Measurements from ENCODE around the gene SLC41A2. TPM values are rescaled to one million over a fixed set of nuclear protein-coding genes. Genes with fewer than 3 reads are reported as not detected.
"Not testable (repeated sequence)": the region's sequence is repeated elsewhere in the genome, so short reads cannot be mapped to it uniquely, and the experiment has no call there.

The SLC41A2 gene
- total RNA-seq, 2 experiments from 2014 or later, result 5.3 to 16.4 TPM

DNA sequence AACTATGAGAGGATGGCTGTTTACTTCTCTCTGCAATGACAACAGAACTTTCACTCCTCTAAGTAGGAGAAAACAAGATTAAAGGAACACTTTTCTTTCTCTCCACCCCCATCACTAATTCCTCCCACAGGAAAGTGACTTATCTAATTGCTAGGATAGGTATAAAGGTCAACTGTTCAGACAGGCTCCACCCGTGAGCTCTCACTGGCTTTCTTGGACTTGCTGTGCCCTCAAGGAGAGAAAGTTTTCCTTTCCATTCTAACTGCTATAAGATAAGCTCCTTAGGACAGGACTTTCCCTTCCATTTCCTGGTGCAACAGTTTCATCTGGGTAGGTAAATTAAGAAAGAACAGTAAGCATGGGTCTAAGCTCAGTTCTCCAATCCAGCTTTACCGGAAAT lies 4.8 kb downstream of the SLC41A2 start:
- no peak overlapping the region for H2AFZ ChIP-seq (ENCODE audit: low read length)
- H3K4me1 ChIP-seq (ENCODE audit: insufficient read depth, low read length, poor library complexity, severe bottlenecking), result peaks cover 10% of the 10 kb centered on the region
- TF ChIP-seq, protein P1, sequence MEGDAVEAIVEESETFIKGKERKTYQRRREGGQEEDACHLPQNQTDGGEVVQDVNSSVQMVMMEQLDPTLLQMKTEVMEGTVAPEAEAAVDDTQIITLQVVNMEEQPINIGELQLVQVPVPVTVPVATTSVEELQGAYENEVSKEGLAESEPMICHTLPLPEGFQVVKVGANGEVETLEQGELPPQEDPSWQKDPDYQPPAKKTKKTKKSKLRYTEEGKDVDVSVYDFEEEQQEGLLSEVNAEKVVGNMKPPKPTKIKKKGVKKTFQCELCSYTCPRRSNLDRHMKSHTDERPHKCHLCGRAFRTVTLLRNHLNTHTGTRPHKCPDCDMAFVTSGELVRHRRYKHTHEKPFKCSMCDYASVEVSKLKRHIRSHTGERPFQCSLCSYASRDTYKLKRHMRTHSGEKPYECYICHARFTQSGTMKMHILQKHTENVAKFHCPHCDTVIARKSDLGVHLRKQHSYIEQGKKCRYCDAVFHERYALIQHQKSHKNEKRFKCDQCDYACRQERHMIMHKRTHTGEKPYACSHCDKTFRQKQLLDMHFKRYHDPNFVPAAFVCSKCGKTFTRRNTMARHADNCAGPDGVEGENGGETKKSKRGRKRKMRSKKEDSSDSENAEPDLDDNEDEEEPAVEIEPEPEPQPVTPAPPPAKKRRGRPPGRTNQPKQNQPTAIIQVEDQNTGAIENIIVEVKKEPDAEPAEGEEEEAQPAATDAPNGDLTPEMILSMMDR (conservative IDR thresholded peaks at IDR 0.05; ENCODE audit: low read length), result no peak
- TF ChIP-seq EZH2phosphoT487 (IDR thresholded peaks at IDR 0.05; ENCODE audit: borderline replicate concordance, low read depth, low read length), result no peak
- no TSS peak for BruUV-seq (replicated peaks)
- no peaks in the 10 kb centered on the region for H3K9me2 ChIP-seq (ENCODE audit: insufficient read depth, low read length)
- intact Hi-C loops (cut with micrococcal nuclease; ENCODE audit: unreplicated experiment), result no loop called here
- H3K4me3 ChIP-seq (ENCODE audit: low read depth, low read length, poor library complexity, severe bottlenecking), result no peak overlapping the region
- no peaks in the 10 kb centered on the region for H4K20me1 ChIP-seq (ENCODE audit: insufficient read depth, low read length)
- no peak overlapping the region for H3K27ac ChIP-seq (ENCODE audit: low read depth, low read length, poor library complexity, severe bottlenecking)
- H3K79me2 ChIP-seq (ENCODE audit: insufficient read depth, low read depth, low read length), result 0 out of 2 replicates have a peak, but pooled peaks cover 4% of the 10 kb centered on the region
- no peaks in the 10 kb centered on the region for H3K36me3 ChIP-seq (ENCODE audit: insufficient read depth, low read length)
- ChIA-PET CTCF (ENCODE audit: unreplicated experiment) (no interaction called here), POLR2A (interaction anchor here (0.9 to 1.5 kb wide), 2 partner anchors 13 to 27 kb away, joined by 3 to 4 read pairs; no protein-coding TSS in a partner anchor)
- no peak for DNase-seq (ENCODE audit: low spot score)
- no peak overlapping the region for H3K4me2 ChIP-seq (ENCODE audit: low read length)
- no peaks in the 10 kb centered on the region for H3K9me3 ChIP-seq (ENCODE audit: low read length)

DNA sequence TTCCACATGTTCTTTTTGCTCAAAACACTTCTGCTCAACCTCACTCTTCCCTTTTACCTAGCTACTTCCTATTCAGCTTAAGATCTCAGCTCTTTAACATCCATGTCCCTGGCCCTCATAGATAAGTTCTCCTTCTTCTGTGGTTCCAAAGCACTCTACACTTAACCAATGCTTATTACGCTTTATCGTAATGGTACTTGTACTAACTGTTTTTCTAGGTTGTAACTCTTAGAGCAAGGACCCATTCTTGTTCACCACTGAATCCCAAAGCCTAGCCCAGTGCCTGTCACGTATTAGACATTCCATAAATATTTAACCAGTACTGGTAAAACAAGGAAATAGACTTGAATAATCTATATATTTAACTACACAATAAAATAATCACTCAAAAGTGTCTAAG lies 5.3 kb downstream of the SLC41A2 start:
- no peak overlapping the region for H3K4me3 ChIP-seq (ENCODE audit: low read depth, low read length, poor library complexity, severe bottlenecking)

DNA sequence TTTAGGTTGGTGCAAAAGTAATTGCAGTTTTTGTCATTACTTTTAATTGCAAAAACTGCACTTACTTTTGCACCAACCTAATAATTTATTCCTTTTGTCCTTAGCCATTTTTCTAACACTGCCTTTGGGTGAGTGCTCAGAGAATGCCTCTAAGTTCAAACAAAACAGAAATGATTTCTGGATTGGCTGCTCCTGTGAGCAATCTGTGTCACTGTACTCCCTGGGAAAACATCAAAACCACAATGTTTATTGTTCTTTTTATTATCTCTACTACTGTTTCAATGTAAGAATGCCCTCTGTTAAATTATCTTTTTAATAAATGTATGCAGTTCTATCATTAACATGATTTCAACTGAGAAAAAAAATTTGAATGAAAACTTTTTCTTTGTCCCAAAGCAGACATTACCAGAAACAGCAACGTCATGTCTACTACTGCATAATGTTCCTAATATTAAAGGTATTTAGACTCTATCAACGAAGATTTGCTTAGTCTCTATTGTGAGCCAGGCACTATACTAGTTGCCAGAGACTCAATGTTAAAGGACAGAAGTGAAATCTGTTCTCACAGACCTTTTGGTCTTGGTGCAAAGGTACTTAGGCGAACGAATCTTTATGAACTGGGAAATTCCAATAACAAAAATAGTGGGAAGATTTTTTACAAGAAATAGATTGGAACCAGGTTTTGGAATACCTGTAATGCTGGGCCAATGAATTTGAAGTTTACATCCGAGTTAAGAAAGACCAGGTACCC lies 6.2 kb downstream of the SLC41A2 start:
- Histone ChIP-seq H2AFZ (ENCODE audit: low read length) (no peak overlapping the region), H3K4me2 (ENCODE audit: low read length) (no peak overlapping the region), H3K9me3 (ENCODE audit: low read length) (no peaks in the 10 kb centered on the region), H3K79me2 (ENCODE audit: insufficient read depth, low read depth, low read length) (no peaks in the 10 kb centered on the region), H3K4me1 (ENCODE audit: insufficient read depth, low read length, poor library complexity, severe bottlenecking) (peaks cover 3% of the 10 kb centered on the region), H3K4me3 (ENCODE audit: low read depth, low read length, poor library complexity, severe bottlenecking) (no peak overlapping the region), H3K27ac (ENCODE audit: low read depth, low read length, poor library complexity, severe bottlenecking) (no peak overlapping the region), H4K20me1 (ENCODE audit: insufficient read depth, low read length) (no peaks in the 10 kb centered on the region), H3K9me2 (ENCODE audit: insufficient read depth, low read length) (no peaks in the 10 kb centered on the region), H3K36me3 (ENCODE audit: insufficient read depth, low read length) (no peaks in the 10 kb centered on the region)
- intact Hi-C loops (cut with micrococcal nuclease; ENCODE audit: unreplicated experiment), result no loop called here
- no peak for DNase-seq (ENCODE audit: low spot score)
- TF ChIP-seq EZH2phosphoT487 (IDR thresholded peaks at IDR 0.05; ENCODE audit: borderline replicate concordance, low read depth, low read length), result no peak
- TF ChIP-seq, protein P1 (conservative IDR thresholded peaks at IDR 0.05; ENCODE audit: low read length), result no peak
- ChIA-PET POLR2A (no interaction called here), CTCF (ENCODE audit: unreplicated experiment) (no interaction called here)
- no TSS peak for BruUV-seq (replicated peaks)

More for the DNA sequence above, 5.3 kb downstream of the SLC41A2 start:
- BruUV-seq (replicated peaks), result no TSS peak
- peaks cover 10% of the 10 kb centered on the region for H3K4me1 ChIP-seq (ENCODE audit: insufficient read depth, low read length, poor library complexity, severe bottlenecking)
- no peaks in the 10 kb centered on the region for H3K36me3 ChIP-seq (ENCODE audit: insufficient read depth, low read length)
- DNase-seq (ENCODE audit: low spot score), result no peak
- H4K20me1 ChIP-seq (ENCODE audit: insufficient read depth, low read length), result no peaks in the 10 kb centered on the region
- no peak overlapping the region for H3K27ac ChIP-seq (ENCODE audit: low read depth, low read length, poor library complexity, severe bottlenecking)
- H2AFZ ChIP-seq (ENCODE audit: low read length), result no peak overlapping the region
- POLR2A ChIA-PET, result interaction anchor here (0.9 kb wide), 1 partner anchor 28 kb away, joined by 4 read pairs; no protein-coding TSS in a partner anchor
- CTCF ChIA-PET (ENCODE audit: unreplicated experiment), result no interaction called here
- H3K9me3 ChIP-seq (ENCODE audit: low read length), result no peaks in the 10 kb centered on the region
- no peak overlapping the region for H3K4me2 ChIP-seq (ENCODE audit: low read length)
- no peaks in the 10 kb centered on the region for H3K9me2 ChIP-seq (ENCODE audit: insufficient read depth, low read length)
- TF ChIP-seq EZH2phosphoT487 (IDR thresholded peaks at IDR 0.05; ENCODE audit: borderline replicate concordance, low read depth, low read length), result no peak
- 0 out of 2 replicates have a peak, but pooled peaks cover 4% of the 10 kb centered on the region for H3K79me2 ChIP-seq (ENCODE audit: insufficient read depth, low read depth, low read length)
- intact Hi-C loops (cut with micrococcal nuclease; ENCODE audit: unreplicated experiment), result no loop called here

DNA sequence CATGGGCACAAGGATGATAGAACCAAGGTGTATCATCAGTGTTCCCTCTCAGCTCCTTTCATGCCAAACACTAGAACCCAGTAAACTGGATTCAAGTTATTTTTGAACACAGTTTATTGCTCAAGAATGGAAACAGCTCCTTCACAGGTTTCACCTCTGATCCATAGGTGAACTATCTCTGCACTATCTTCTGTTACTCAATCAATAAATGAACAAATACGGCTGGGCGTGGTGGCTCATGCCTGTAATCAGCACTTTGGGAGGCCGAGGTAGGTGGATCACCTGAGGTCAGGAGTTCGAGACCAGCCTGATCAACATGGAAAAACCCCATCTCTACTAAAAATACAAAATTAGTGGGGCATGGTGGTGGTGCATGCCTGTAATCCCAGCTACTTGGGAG lies 9.4 kb downstream of the SLC41A2 start:
- DNase-seq (ENCODE audit: low spot score); H3K4me2 ChIP-seq (ENCODE audit: low read length); CTCF ChIA-PET (ENCODE audit: unreplicated experiment); H3K4me1 ChIP-seq (ENCODE audit: insufficient read depth, low read length, poor library complexity, severe bottlenecking); H3K27ac ChIP-seq (ENCODE audit: low read depth, low read length, poor library complexity, severe bottlenecking); H3K9me2 ChIP-seq (ENCODE audit: insufficient read depth, low read length); H3K4me3 ChIP-seq (ENCODE audit: low read depth, low read length, poor library complexity, severe bottlenecking); H2AFZ ChIP-seq (ENCODE audit: low read length); H3K9me3 ChIP-seq (ENCODE audit: low read length); H3K36me3 ChIP-seq (ENCODE audit: insufficient read depth, low read length); H4K20me1 ChIP-seq (ENCODE audit: insufficient read depth, low read length); H3K79me2 ChIP-seq (ENCODE audit: insufficient read depth, low read depth, low read length); intact Hi-C loops (cut with micrococcal nuclease; ENCODE audit: unreplicated experiment); BruUV-seq (replicated peaks): not testable (repeated sequence)
- POLR2A ChIA-PET, result interaction anchor here (0.6 to 1.3 kb wide), 2 partner anchors 11 to 84 kb away, joined by 3 read pairs; no protein-coding TSS in a partner anchor
